Activated naive CD4-positive, alpha-beta T cell treated with anti-CD3 and anti-CD28 coated beads, Interleukin-2, amount 50 U/mL, for 72 hours (primary cell): ENCODE results near the gene MLLT10. TPM values are rescaled to one million over a fixed set of nuclear protein-coding genes. Genes with fewer than 3 reads are reported as not detected.
"Not testable (repeated sequence)": the region's sequence is repeated elsewhere in the genome, so short reads cannot be mapped to it uniquely, and the experiment has no call there.

ENCODE experiments used
- ATAC-seq, 2 donors: fragments of 150-1000 bp; cut with Tn5 transposase; 2 replicates each; pipeline ENCODE4 v1.10.0; 2021; ENCODE audit warnings: mild to moderate bottlenecking in 2 of 2, moderate library complexity in 2 of 2
- DNase-seq, 2 donors: peaks; one replicate each; pipeline ENCODE4 v3.0.0; 2021 to 2022; ENCODE audit warnings: low spot score in 2 of 2
- H3K27ac Mint-ChIP-seq, 2 donors: one replicate each; pipeline ENCODE4 v1.8.0; 2022; ENCODE audit warnings: mild to moderate bottlenecking in 2 of 2, mixed read lengths in 2 of 2
- H3K36me3 Mint-ChIP-seq, 2 donors: one replicate each; pipeline ENCODE4 v1.8.0; 2022; ENCODE audit warnings: mixed read lengths in 2 of 2
- H3K9me3 Mint-ChIP-seq, 2 donors: one replicate each; pipeline ENCODE4 v1.8.0; 2022; ENCODE audit warnings: mixed read lengths in 2 of 2
- total RNA-seq, 2 donors: library from RNA; stranded (reverse); gene quantifications; one replicate each; pipeline ENCODE4 v1.2.3, GENCODE V29; 2022

The MLLT10 gene
- total RNA-seq, 2 donors from 2014 or later: 20.1 to 46.4 TPM

DNA sequence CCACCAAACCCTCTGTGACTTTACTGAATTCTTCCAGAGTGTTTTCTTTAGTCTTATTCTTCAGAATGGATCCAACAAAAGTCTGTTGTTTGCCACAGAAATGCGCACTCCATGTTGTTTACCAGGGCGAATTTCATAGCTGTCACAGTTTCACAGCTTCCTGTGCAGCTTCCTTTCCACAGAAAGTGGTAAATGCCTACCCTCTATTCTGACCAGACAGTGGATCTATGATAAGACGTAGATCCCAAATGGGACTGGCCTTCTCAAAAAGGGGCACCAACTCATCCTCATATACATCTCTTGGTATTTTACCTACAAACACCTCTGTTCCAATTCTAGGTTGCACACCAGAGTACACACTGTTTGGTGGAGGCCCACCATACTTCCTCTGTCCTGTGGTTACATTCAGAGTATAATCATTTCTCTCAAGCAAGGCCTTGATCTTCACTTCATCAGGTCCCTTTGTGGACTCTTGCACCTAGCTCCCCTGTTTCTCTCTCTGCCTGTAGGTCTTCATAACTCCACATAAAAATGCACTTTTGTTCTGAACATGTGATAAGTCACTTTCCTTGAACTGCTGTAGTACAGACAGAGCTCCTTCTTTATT, 91.7 kb downstream of the MLLT10 start:
- no peak for DNase-seq
- no peak for ATAC-seq
- H3K36me3 Mint-ChIP-seq: peaks cover 34 to 41% of the 10 kb centered on the region in 2 donors
- peak overlapping the region; percentile 3 to 60 for H3K27ac Mint-ChIP-seq
- no peaks in the 10 kb centered on the region for H3K9me3 Mint-ChIP-seq

DNA sequence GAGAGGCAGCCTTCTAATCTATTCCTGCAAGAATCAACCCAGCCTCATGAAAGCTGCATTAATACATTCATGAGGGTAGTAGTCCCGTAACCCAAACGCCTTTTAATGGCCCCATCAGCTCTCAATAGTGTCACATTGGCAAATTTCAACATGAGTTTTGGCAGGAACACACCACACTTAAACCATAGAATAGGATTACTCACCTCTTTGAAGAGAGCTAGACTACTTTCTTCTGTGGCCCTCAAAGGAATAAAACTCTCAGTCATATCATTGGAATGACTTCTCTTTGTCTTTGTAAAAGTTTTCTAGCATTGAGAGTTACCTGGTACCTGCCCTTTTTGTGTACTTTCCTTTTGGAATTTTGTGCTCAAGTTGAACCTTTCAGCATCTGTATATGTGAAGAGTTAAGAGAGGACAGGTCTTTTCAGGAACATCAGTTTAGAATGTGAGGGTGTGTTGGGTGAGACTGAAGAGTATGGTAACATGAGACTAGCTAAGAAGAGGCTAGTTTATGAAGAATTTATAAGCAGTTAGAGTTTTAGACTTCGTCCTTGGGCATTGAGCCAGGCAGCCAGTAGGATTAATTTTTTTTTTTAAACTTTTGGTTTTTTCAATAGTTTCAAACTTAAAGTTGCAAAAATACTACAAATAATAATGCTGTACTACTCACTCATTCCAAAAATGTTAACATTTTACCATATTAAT, 92.6 kb downstream of the MLLT10 start:
- peaks cover 35 to 48% of the 10 kb centered on the region in 2 donors for H3K36me3 Mint-ChIP-seq
- H3K9me3 Mint-ChIP-seq: no peaks in the 10 kb centered on the region
- ATAC-seq (no peak), DNase-seq (no peak)
- no peak overlapping the region for H3K27ac Mint-ChIP-seq

DNA sequence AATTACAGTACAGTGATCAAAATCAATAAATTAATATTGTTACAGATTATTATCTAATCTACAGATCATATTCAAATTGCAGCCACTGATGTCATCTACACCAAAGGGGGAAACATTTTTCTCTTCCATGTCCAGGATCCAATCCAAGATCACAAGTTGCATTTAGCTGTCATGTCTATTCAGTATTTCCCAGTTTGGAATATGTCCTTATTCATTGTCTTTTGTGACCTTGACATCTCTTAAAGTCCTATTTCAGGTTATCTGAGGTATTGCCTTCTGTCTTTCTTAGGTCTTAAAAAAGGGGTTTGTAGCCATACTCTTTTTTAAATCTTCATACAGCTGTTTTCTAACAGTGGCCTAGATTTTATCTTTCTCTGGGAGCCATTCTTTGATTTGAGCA, 93.3 kb downstream of the MLLT10 start:
- no peaks in the 10 kb centered on the region for H3K9me3 Mint-ChIP-seq
- peaks cover 35 to 49% of the 10 kb centered on the region in 2 donors for H3K36me3 Mint-ChIP-seq
- no peak for DNase-seq
- no peak overlapping the region for H3K27ac Mint-ChIP-seq
- no peak for ATAC-seq

DNA sequence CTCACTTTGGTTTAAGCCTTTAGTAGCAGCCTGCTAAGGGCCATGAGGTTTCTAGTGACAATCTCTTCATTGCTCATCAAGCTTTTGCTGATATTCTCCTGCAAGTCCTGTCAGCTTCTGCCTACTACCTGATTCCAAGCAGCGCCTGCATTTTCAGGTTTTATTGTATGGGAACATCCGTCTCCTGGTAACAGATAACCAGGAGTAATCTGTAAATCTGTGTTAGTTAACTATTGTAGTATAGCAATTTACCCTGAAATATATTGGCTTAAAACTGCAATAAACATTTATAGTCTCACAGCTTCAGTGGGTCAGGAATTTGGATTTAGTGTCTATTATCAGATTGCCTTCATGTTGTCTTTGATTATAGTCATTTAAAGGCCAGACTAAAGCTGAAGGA, 94.0 kb downstream of the MLLT10 start:
- DNase-seq (no peak), ATAC-seq (no peak)
- no peaks in the 10 kb centered on the region for H3K9me3 Mint-ChIP-seq
- H3K27ac Mint-ChIP-seq: no peak overlapping the region
- H3K36me3 Mint-ChIP-seq: peaks cover 35 to 49% of the 10 kb centered on the region in 2 donors

DNA sequence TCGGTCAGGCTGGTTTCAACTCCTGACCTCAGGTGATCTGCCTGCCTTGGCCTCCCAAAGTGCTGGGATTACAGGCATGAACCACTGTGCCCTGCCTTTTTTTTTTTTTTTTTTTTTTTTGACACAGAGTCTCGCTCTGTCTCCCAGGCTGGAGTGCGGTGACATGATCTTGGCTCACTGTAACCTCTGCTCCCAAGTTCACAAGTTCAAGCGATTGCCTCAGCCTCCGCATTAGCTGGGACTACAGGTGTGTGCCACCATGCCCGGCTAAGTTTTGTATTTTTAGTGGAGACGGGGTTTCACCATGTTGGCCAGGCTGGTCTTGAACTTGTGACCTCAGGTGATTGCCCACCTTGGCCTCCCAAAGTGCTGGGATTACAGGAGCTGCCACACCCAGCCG, 94.6 kb downstream of the MLLT10 start:
- peaks cover 35 to 49% of the 10 kb centered on the region in 2 donors for H3K36me3 Mint-ChIP-seq
- H3K9me3 Mint-ChIP-seq, H3K27ac Mint-ChIP-seq, ATAC-seq, DNase-seq: not testable (repeated sequence)

DNA sequence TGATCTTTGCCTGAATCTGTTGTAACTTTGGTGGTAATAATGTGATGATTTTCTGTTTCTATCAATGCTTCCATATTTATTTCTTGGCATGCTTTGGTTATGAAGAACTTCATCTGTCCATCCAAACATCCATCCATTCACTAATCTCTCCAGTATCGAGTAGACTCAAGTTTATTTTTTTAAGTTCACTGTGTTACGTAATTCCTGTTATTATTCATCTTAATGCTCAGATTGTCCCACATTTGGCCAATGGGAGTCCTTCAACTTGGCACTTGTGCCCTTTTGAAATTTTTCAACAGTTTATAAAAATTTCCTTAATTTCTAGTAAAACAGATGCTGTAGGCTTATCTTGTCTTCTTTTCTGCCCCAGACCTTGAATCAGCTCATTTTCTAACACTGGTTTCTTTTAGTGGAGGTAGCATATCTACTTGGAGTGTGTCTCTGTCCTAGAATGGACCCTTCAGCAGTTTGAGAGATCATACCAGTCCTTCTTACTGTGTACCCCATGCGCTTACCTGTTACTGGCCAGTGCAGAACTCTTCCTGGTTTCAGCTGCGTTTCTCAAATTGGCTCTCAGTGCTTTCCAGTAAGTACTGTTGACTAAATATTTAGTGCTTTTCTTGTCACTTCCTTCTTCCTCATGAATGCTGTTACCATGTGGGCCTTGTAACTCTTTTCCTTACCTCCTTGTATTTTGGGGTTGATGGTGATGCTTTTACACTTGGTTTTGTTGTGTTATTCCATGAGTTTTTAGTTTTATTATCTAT, 100.8 kb downstream of the MLLT10 start:
- DNase-seq (no peak), ATAC-seq (no peak)
- peaks cover 0 to 4% of the 10 kb centered on the region in 2 donors for H3K9me3 Mint-ChIP-seq
- no peak overlapping the region for H3K27ac Mint-ChIP-seq
- H3K36me3 Mint-ChIP-seq: peaks cover 17 to 39% of the 10 kb centered on the region in 2 donors

DNA sequence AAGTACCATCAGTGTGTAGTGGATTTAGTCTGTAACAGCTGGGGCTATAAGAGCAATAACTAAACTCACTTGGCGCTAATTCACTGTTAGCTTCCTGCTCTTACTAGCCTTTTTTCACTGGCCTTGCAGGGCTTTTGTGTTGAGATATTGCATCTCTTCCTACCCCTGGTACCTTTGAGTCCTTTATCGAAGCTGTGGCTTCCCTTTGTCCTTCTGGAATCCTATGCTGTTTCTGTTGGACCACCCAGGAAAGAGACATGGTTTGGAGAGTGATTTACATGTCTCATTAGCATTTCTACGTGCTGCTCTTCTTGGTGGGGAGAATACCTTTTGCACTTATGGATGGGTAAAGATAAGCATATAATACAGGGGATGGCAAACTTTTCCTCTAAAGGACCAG, 103.8 kb downstream of the MLLT10 start:
- no peak overlapping the region for H3K27ac Mint-ChIP-seq
- no peak for DNase-seq

DNA sequence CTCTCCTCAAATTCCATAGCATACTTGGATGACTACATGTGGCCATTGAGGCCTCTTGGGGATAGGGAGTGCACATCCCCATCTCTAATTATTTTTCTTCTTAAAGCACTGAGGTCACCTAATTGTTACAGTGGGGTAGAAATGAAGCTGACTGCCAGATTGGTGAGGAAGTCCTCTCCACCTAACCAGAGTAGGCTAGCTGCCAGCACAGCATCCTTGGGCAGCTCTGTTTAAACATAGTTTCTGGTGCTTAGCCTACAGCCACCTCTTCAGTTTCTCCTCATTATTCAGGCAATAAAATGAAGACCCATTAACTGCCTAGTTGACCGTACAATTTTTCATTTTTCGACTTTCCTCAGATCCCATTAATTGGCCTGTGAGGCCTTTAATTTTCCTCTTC, 104.6 kb downstream of the MLLT10 start:
- DNase-seq (no peak), ATAC-seq (no peak)
- Mint-ChIP-seq H3K36me3 (peaks cover 6 to 27% of the 10 kb centered on the region in 2 donors), H3K9me3 (peaks cover 0 to 4% of the 10 kb centered on the region in 2 donors), H3K27ac (no peak overlapping the region)

More for the DNA sequence above, 103.8 kb downstream of the MLLT10 start:
- H3K36me3 Mint-ChIP-seq: peaks cover 6 to 27% of the 10 kb centered on the region in 2 donors
- H3K9me3 Mint-ChIP-seq: peaks cover 0 to 4% of the 10 kb centered on the region in 2 donors
- ATAC-seq: no peak

DNA sequence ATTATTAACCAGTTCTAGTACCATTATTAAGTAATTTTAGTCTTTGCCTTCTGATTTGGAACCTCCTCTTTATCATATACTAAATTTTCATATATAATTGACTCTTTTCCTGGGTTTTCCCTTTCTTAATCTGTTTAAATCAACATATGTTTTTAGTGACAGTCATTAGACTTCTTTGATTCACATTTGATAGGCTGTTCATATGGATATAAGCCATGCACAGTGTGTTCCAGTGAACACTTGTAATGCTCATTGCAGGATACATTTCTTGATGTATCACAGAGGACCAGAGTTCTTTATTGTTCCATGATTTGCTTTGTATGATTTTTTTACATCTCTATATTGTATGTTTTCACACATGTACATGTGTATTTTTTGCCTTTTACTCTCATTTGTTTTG, 114.0 kb downstream of the MLLT10 start:
- Mint-ChIP-seq H3K27ac (no peak overlapping the region), H3K9me3 (peaks cover 0 to 3% of the 10 kb centered on the region in 2 donors), H3K36me3 (peaks cover 17 to 32% of the 10 kb centered on the region in 2 donors)
- DNase-seq (no peak), ATAC-seq (no peak)

DNA sequence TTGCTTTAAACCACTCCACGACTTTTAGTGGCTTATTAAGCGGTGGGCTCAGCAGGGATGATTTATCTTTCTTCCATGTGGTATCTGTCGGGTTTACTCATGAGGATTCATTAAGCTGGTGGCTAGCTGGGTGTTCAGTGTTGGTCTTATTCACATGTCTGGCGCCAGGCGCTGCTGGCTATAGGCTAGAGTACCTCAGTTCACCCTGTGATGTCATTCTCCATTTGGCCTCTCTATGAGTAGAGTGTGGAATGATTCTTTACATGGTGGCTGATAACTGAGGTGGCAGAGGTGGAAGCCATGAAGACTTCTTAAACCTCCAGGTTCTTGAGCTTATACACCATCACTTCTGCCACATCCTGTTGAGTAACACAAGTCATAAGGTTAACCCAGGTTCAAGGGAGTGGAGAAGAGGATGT, 115.4 kb downstream of the MLLT10 start:
- H3K27ac Mint-ChIP-seq: peak overlapping the region; percentile 26 to 90

DNA sequence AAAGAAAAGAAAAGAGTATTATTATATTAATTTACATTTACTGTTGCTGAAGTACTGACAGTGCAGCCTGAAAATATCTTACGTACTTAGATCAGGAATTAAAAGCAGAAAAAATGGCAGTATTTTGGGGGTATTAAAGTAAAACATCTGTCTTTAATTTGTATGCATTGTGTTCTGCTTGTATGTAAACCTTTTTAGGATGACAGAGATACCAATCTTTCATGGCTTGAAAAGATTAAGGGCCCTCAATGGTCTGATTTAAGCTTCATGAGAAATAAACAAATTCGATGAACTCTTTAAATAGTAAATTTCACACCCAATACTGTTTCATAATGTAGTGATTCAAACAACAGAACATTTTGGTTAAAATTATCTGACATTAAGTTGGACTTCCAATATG, 116.3 kb downstream of the MLLT10 start:
- Mint-ChIP-seq H3K9me3 (peaks cover 0 to 3% of the 10 kb centered on the region in 2 donors), H3K36me3 (peaks cover 17 to 32% of the 10 kb centered on the region in 2 donors), H3K27ac (no peak overlapping the region)
- no peak for DNase-seq
- ATAC-seq: no peak

More for the DNA sequence above, 115.4 kb downstream of the MLLT10 start:
- ATAC-seq: peak; percentile 87 to 88
- peaks cover 17 to 32% of the 10 kb centered on the region in 2 donors for H3K36me3 Mint-ChIP-seq
- no peak for DNase-seq
- peaks cover 0 to 3% of the 10 kb centered on the region in 2 donors for H3K9me3 Mint-ChIP-seq

DNA sequence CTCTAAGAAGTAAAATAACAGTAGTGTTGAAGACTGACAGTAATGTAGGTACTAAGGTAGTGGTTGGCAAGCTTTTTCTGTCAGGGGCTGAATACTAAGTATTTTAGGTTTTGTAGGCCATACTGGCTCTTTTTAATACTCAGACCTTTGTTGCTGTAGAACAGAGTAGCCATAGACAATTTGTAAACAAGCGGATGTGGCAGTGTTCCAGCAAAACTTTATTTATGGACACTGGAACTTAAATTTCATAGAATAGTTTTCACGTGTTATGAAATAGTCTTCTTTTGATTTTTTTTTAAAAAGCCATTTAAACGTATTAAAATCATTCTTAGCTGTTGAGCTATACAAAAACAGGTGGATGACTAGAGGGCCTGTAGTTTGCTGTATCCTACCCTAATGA, 121.2 kb downstream of the MLLT10 start:
- H3K9me3 Mint-ChIP-seq: no peaks in the 10 kb centered on the region
- DNase-seq: no peak
- H3K27ac Mint-ChIP-seq: no peak overlapping the region
- ATAC-seq: no peak
- peaks cover 0 to 5% of the 10 kb centered on the region in 2 donors for H3K36me3 Mint-ChIP-seq

DNA sequence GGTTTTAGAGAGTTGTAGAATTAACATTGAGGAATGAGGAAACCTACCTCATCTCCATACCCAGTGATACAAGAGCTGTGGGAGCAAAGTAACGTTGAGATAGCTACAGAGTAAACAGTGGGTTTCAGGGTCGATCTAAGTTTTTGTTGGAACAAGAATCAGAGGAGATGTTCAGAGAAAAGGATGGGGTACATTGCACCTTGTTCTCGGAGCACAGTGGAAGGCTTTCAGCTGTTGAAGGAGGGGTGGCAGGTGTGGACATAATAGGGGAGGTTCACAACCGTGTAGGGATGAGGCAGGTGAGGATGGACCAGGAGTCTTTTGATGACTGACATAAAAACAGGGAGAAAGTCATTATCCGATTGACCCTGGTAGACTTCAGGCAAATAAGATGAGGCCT, 121.7 kb downstream of the MLLT10 start:
- no peak for ATAC-seq
- no peaks in the 10 kb centered on the region for H3K9me3 Mint-ChIP-seq
- peaks cover 0 to 5% of the 10 kb centered on the region in 2 donors for H3K36me3 Mint-ChIP-seq

DNA sequence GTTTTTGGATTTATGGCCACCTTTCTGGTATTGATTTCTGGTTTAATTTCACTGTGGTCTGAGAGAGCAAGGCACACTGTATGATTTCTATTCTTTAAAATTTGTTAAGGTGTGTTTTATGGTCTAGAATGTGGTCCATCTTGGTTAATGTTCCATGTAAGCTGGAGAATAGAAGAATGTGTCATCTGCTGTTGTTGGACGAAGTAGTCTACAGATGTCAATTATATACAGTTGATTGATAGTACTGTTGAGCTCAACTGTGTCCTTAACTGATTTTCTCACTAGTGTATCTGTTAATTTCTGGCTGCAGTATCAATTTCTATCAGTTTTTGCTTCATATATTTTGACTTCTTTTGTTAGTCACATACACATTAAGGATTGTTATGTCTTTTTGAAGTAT, 127.1 kb downstream of the MLLT10 start:
- peaks cover 4 to 5% of the 10 kb centered on the region in 2 donors for H3K36me3 Mint-ChIP-seq
- H3K9me3 Mint-ChIP-seq: no peaks in the 10 kb centered on the region
- no peak for DNase-seq
- H3K27ac Mint-ChIP-seq: no peak overlapping the region
- ATAC-seq: no peak

More for the DNA sequence above, 121.7 kb downstream of the MLLT10 start:
- H3K27ac Mint-ChIP-seq: no peak overlapping the region
- DNase-seq: no peak

DNA sequence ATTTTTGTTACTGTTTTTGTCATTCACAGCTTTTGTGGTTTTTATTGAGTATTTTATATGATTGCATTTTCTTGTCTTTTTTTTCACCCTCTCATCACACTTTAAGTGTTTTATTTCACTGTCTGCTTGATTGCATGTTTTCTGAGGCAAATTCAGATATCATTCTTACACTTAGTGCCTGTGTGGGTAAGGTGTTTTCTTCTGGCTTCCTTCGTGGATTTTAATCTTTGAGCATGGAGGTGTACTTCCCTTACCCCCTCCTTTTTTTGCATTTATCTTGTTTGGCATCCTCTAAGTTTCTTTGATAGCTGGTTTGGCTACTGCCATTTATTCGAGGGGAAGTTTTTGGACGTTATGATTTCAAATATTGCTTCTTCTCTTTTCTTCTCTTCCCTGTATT, 127.9 kb downstream of the MLLT10 start:
- H3K36me3 Mint-ChIP-seq: peaks cover 4 to 5% of the 10 kb centered on the region in 2 donors
- no peaks in the 10 kb centered on the region for H3K9me3 Mint-ChIP-seq
- no peak for DNase-seq

DNA sequence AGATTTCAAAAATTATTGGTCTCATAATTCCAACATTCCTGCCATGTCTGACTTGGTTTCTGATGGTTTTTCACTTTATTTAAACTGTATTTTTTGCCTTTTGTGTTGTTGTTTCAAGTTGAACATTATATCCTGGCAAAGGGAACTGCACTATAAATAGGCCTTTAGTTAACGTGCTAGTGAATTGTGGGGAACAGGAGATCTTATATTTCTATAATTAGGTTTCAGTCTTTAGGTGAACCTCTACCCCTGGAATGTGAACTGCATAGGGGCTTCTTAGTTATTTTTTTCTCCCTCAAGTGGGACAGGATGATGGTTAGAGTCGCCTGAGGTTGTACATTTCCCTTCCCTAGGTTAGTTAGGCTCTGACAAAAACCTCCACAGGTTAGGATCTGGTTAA, 128.6 kb downstream of the MLLT10 start:
- no peak for DNase-seq
- no peaks in the 10 kb centered on the region for H3K9me3 Mint-ChIP-seq
- H3K27ac Mint-ChIP-seq: no peak overlapping the region
- ATAC-seq: no peak
- H3K36me3 Mint-ChIP-seq: peaks cover 4 to 5% of the 10 kb centered on the region in 2 donors

More for the DNA sequence above, 127.9 kb downstream of the MLLT10 start:
- H3K27ac Mint-ChIP-seq: no peak overlapping the region
- ATAC-seq: no peak

DNA sequence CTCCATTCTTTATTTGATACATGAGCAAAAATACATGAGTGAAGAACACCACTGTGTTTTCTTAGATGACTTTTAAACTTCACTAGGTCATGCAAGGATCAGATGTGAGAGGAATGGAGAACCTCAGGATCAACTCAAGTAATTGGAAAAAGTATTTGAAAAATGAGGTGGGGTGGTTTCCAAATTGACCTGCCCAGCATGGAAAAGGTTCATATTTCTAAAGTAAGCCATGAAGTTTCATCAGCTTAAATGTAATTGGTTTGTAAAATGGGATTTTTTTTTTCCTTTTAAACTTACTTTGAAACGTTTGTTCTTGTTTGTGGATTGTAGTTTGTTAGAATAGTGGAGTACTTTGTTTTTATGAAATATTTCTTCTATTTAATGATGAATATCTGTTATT, 134.8 kb downstream of the MLLT10 start:
- Mint-ChIP-seq H3K27ac (no peak overlapping the region), H3K9me3 (no peaks in the 10 kb centered on the region), H3K36me3 (peaks cover 0 to 4% of the 10 kb centered on the region in 2 donors)
- DNase-seq (no peak), ATAC-seq (no peak)
